Renal pelvis (tissue), 4 donors: ENCODE results near the gene CIAO3. TPM values are rescaled to one million over a fixed set of nuclear protein-coding genes. Genes with fewer than 3 reads are reported as not detected.

ENCODE experiments used
- DNase-seq: peaks from one replicate; pipeline ENCODE4 v3.0.0-alpha.2; 2013
- polyA plus RNA-seq, 3 donors: library from polyadenylated mRNA; unstranded; fragments of 120-200 nt; gene quantifications; one replicate each; pipeline ENCODE4 v1.2.1, GENCODE V29; 2013; ENCODE audit not compliant: insufficient read length in 3 of 3

CIAO3 gene
- polyA plus RNA-seq, 3 donors, result 27.1 to 34.9 (median 27.3) TPM

DNA sequence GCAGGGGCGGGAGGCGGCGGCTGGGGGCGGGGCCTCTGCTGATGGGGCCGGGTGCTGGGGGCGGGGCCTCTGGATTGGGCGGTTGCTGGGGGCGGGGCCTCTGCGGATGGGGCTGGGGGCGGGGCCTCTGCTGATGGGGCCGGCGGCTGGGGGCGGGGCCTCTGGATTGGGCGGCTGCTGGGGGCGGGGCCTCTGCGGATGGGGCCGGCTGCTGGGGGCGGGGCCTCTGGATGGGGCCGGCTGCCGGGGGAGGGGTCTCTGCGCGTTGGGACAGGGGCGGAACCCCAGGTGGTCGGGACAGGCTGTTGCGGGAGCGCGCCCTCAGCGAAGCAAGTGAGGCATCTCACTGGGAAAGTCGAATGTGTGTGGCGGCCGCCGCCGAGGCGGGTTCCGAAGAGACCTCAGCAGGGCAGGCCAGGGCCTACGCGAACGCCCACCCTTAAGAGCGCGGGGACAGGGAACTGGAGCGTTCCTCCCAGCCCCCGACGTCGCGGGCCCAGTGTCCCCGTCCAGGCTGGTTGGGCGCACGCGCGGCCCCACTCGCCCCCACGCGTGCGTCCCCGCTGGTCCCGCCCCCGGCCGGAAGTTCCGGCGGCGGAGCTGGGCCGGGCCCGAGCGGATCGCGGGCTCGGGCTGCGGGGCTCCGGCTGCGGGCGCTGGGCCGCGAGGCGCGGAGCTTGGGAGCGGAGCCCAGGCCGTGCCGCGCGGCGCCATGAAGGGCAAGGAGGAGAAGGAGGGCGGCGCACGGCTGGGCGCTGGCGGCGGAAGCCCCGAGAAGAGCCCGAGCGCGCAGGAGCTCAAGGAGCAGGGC is 60.8 kb downstream of the CIAO3 start, which contains the start of gene STUB1:
STUB1 (plus strand) TSS at position 597 of the 811 bp plus-strand sequence; CDS start at position 713, 116 bp downstream.
- DNase-seq, result peak; percentile 79

Other genes with a start within 250 kb of the CIAO3 start
- 10 to 100 TPM; 33.2 to 40.3 (median 36.7) TPM for gene CAPN15, start 213.3 kb downstream of the CIAO3 start, polyA plus RNA-seq
- 10 to 100 TPM; 16.0 to 17.8 (median 16.5) TPM for gene PRR35, start 180.6 kb downstream of the CIAO3 start, polyA plus RNA-seq
- 1 to 10 TPM; 9.0 to 9.6 (median 9.3) TPM for gene NHLRC4, start 174.0 kb downstream of the CIAO3 start, polyA plus RNA-seq
- gene PIGQ, start 171.0 kb downstream of the CIAO3 start, polyA plus RNA-seq, result 10 to 100 TPM; 67.1 to 99.6 (median 85.4) TPM
- gene RAB40C, start 150.9 kb downstream of the CIAO3 start, polyA plus RNA-seq, result 10 to 100 TPM; 24.5 to 33.9 (median 24.6) TPM
- gene WFIKKN1, start 110.0 kb downstream of the CIAO3 start, polyA plus RNA-seq, result 1 to 10 TPM; 2.2 to 2.8 (median 2.3) TPM
- 10 to 100 TPM; 51.4 to 71.5 (median 67.8) TPM for gene METTL26, start 104.7 kb downstream of the CIAO3 start, polyA plus RNA-seq
- gene MCRIP2, start 99.2 kb downstream of the CIAO3 start, polyA plus RNA-seq, result 10 to 100 TPM; 25.5 to 27.4 (median 25.7) TPM
- 10 to 100 TPM; 44.3 to 67.4 (median 52.0) TPM for gene WDR90, start 91.6 kb downstream of the CIAO3 start, polyA plus RNA-seq
- gene RHOT2, start 72.9 kb downstream of the CIAO3 start, polyA plus RNA-seq, result 100 to 1,000 TPM in 1 of 3 donors, 10 to 100 TPM in 2; 85.9 to 117 (median 97.9) TPM
- gene RHBDL1, start 65.3 kb downstream of the CIAO3 start, polyA plus RNA-seq, result 1 to 10 TPM; 1.6 to 2.5 (median 1.8) TPM
- gene STUB1, start 60.6 kb downstream of the CIAO3 start, polyA plus RNA-seq, result 100 to 1,000 TPM; 109 to 133 (median 128) TPM
- gene JMJD8, start 56.7 kb downstream of the CIAO3 start, polyA plus RNA-seq, result 10 to 100 TPM; 75.1 to 80.9 (median 75.2) TPM
- 10 to 100 TPM; 14.6 to 16.3 (median 15.4) TPM for gene WDR24, start 50.6 kb downstream of the CIAO3 start, polyA plus RNA-seq
- gene FBXL16, start 35.2 kb downstream of the CIAO3 start, polyA plus RNA-seq, result 1 to 10 TPM; 1.1 to 2.8 (median 1.9) TPM
- 10 to 100 TPM in 2 of 3 donors, 1 to 10 TPM in 1; 7.3 to 16.0 (median 12.8) TPM for gene METRN, start 25.9 kb downstream of the CIAO3 start, polyA plus RNA-seq
- gene ANTKMT, start 19.9 kb downstream of the CIAO3 start, polyA plus RNA-seq, result 10 to 100 TPM; 18.9 to 24.3 (median 22.5) TPM
- gene CCDC78, start 14.6 kb downstream of the CIAO3 start, polyA plus RNA-seq, result 1 to 10 TPM; 2.5 to 4.8 (median 3.6) TPM
- gene HAGHL, start 13.9 kb downstream of the CIAO3 start, polyA plus RNA-seq, result 1 to 10 TPM; 4.6 to 8.5 (median 4.8) TPM
- gene MSLN, start 19.7 kb upstream of the CIAO3 start, polyA plus RNA-seq, result 10 to 100 TPM; 12.9 to 21.3 (median 17.4) TPM
- 10 to 100 TPM; 13.5 to 19.3 (median 18.6) TPM for gene RPUSD1, start 47.4 kb upstream of the CIAO3 start, polyA plus RNA-seq
- 10 to 100 TPM; 31.8 to 34.3 (median 32.0) TPM for gene CHTF18, start 47.6 kb upstream of the CIAO3 start, polyA plus RNA-seq
- under 1 TPM; 0.39 to 0.47 (median 0.41) TPM for gene GNG13, start 59.7 kb upstream of the CIAO3 start, polyA plus RNA-seq
- gene LMF1, start 230.0 kb upstream of the CIAO3 start, polyA plus RNA-seq, result 10 to 100 TPM; 17.9 to 26.7 (median 22.0) TPM
- gene SOX8, start 240.8 kb upstream of the CIAO3 start, polyA plus RNA-seq, result 1 to 10 TPM; 3.3 to 5.1 (median 3.5) TPM